SU-DHL-6 (cell line): ENCODE data around the gene TPI1.

ENCODE experiments used
- H2AFZ ChIP-seq: fragments of 200-600 bp; sonication (generic); 2 replicates; pipeline ENCODE4 v1.6.1; 2014; ENCODE audit warnings: low read depth, mild to moderate bottlenecking, moderate library complexity, mixed read lengths, antibody characterized with exemption, low read length; ENCODE audit not compliant: severe bottlenecking
- H3F3A ChIP-seq: fragments of 200-600 bp; shearing (Covaris generic); 2 replicates; pipeline ENCODE4 v1.6.0; 2016; ENCODE audit warnings: antibody characterized with exemption, mild to moderate bottlenecking; ENCODE audit not compliant: insufficient read depth
- H3K27ac ChIP-seq: fragments of 200-600 bp; sonication (generic); 2 replicates; pipeline ENCODE4 v1.5.1; 2016; ENCODE audit warnings: low read depth, mild to moderate bottlenecking, low read length, moderate library complexity, mixed read lengths
- H3K27me3 ChIP-seq: fragments of 200-600 bp; sonication (generic), shearing (Covaris generic); 2 replicates; pipeline ENCODE4 v1.6.0; 2014; ENCODE audit warnings: mild to moderate bottlenecking, low read length
- H3K36me3 ChIP-seq: fragments of 200-600 bp; sonication (generic); 2 replicates; pipeline ENCODE4 v1.6.1; 2014; ENCODE audit warnings: mild to moderate bottlenecking, low read length, mixed read lengths
- H3K4me2 ChIP-seq: fragments of 300-600, 200-600 bp; shearing (Covaris generic), sonication (generic); 2 replicates; pipeline ENCODE4 v1.6.0; 2014; ENCODE audit warnings: low read length, low read depth, mild to moderate bottlenecking; ENCODE audit not compliant: poor library complexity, severe bottlenecking
- H3K4me3 ChIP-seq: fragments of 200-600 bp; sonication (generic); 2 replicates; pipeline ENCODE4 v1.5.1; 2014; ENCODE audit warnings: antibody characterized with exemption, low read length, mild to moderate bottlenecking, mixed read lengths; ENCODE audit not compliant: insufficient read depth, poor library complexity, severe bottlenecking
- H3K79me2 ChIP-seq: fragments of 200-600 bp; sonication (generic); 2 replicates; pipeline ENCODE4 v1.6.1; 2014; ENCODE audit warnings: mild to moderate bottlenecking, low read length, moderate library complexity; ENCODE audit not compliant: insufficient read depth
- H3K9ac ChIP-seq: fragments of 200-600 bp; sonication (generic); 2 replicates; pipeline ENCODE4 v1.7.0; 2014; ENCODE audit warnings: mild to moderate bottlenecking, low read length
- H3K9me2 ChIP-seq: fragments of 200-600 bp; sonication (generic); replicated peaks from 2 replicates; pipeline ENCODE4 v1.6.1; 2014; ENCODE audit warnings: low read length; ENCODE audit not compliant: insufficient read depth
- H3K9me3 ChIP-seq: fragments of 200-600 bp; sonication (generic); 2 replicates; pipeline ENCODE4 v1.6.1; 2014; ENCODE audit warnings: low read length, mixed read lengths; ENCODE audit not compliant: insufficient read depth
- H4K20me1 ChIP-seq: fragments of 200-600 bp; sonication (generic); 2 replicates; pipeline ENCODE4 v1.6.1; 2014; ENCODE audit warnings: low read depth, mild to moderate bottlenecking, antibody characterized with exemption, low read length, moderate library complexity, mixed read lengths
- CTCF ChIP-seq: fragments of 200-600 bp; sonication (generic); IDR thresholded peaks from one replicate; pipeline ENCODE4 v1.5.1; 2017; ENCODE audit warnings: antibody characterized with exemption, mild to moderate bottlenecking, low read length, moderate library complexity; ENCODE audit not compliant: insufficient read depth, poor library complexity, severe bottlenecking
- EZH2phosphoT487 ChIP-seq: fragments of 200-600 bp; sonication (generic), shearing (Covaris generic); conservative IDR thresholded peaks from 2 replicates; pipeline ENCODE4 v1.6.1; 2018; ENCODE audit warnings: mild to moderate bottlenecking, antibody characterized with exemption, low read length, moderate library complexity, mixed read lengths

Gene TPI1

GRCh38 chr12:6852651-6853354, 14.5 kb upstream of the TPI1 start:
- TF ChIP-seq EZH2phosphoT487: no peak
- no peak for TF ChIP-seq CTCF
- Histone ChIP-seq H3K4me3 (peak overlapping the region; percentile 78), H3K9me2 (no peaks in the 10 kb centered on the region), H3K9ac (peak overlapping the region; percentile 93), H3F3A (0 out of 2 replicates have a peak, but pooled peaks cover 4% of the 10 kb centered on the region), H3K4me2 (peak overlapping the region; percentile 55), H3K27ac (no peak overlapping the region; the same call in 1 of the 2 replicates), H3K36me3 (0 out of 2 replicates have a peak, but pooled peaks cover 5% of the 10 kb centered on the region), H2AFZ (no peak overlapping the region), H3K27me3 (no peaks in the 10 kb centered on the region), H3K9me3 (no peaks in the 10 kb centered on the region), H4K20me1 (no peaks in the 10 kb centered on the region), H3K79me2 (peaks cover 40% of the 10 kb centered on the region)

- no peaks in the 10 kb centered on the region for H4K20me1 ChIP-seq
- H3F3A ChIP-seq: 0 out of 2 replicates have a peak, but pooled peaks cover 4% of the 10 kb centered on the region
- peak overlapping the region; percentile 93 for H3K9ac ChIP-seq
- H3K9me3 ChIP-seq: no peaks in the 10 kb centered on the region
- TF ChIP-seq CTCF: no peak
- TF ChIP-seq EZH2phosphoT487: no peak
- H2AFZ ChIP-seq: no peak overlapping the region
- H3K36me3 ChIP-seq: 0 out of 2 replicates have a peak, but pooled peaks cover 5% of the 10 kb centered on the region
- no peak overlapping the region for H3K27ac ChIP-seq
- no peak overlapping the region for H3K4me3 ChIP-seq
- no peaks in the 10 kb centered on the region for H3K27me3 ChIP-seq
- H3K9me2 ChIP-seq: no peaks in the 10 kb centered on the region
- peak overlapping the region; percentile 55 for H3K4me2 ChIP-seq
- H3K79me2 ChIP-seq: peaks cover 40% of the 10 kb centered on the region
These were observed 13.7 kb upstream of the TPI1 start for GRCh38 chr12:6853626-6854025.

GRCh38 chr12:6854036-6854435, 13.3 kb upstream of the TPI1 start:
- Histone ChIP-seq H3K4me3 (no peak overlapping the region), H3K27ac (no peak overlapping the region), H3K4me2 (no peak overlapping the region), H4K20me1 (no peaks in the 10 kb centered on the region), H3K9me3 (no peaks in the 10 kb centered on the region), H3K9me2 (no peaks in the 10 kb centered on the region), H3F3A (0 out of 2 replicates have a peak, but pooled peaks cover 4% of the 10 kb centered on the region), H2AFZ (no peak overlapping the region), H3K36me3 (0 out of 2 replicates have a peak, but pooled peaks cover 5% of the 10 kb centered on the region), H3K27me3 (no peaks in the 10 kb centered on the region), H3K79me2 (peaks cover 40% of the 10 kb centered on the region), H3K9ac (peak overlapping the region; percentile 93; the same call in 1 of the 2 replicates)
- TF ChIP-seq CTCF (no peak), EZH2phosphoT487 (no peak)
